Measurements from ENCODE around the gene NMNAT1. TPM values are rescaled to one million over a fixed set of nuclear protein-coding genes. Genes with fewer than 3 reads are reported as not detected.
"Not testable (repeated sequence)": the region's sequence is repeated elsewhere in the genome, so short reads cannot be mapped to it uniquely, and the experiment has no call there.

Gene NMNAT1
- total RNA-seq, 2 experiments from 2014 or later: 6.5 to 10.0 TPM

GRCh38 chr1:9909234-9910046 is 33.8 kb upstream of the NMNAT1 start:
- Mint-ChIP-seq H3K36me3 (no peaks in the 10 kb centered on the region), H3K4me1 (peaks cover 42% of the 10 kb centered on the region), H3K4me3 (peak overlapping the region; percentile 94), H3K9me3 (ENCODE audit: low read depth) (no peaks in the 10 kb centered on the region), H3K27me3 (peaks cover 5% of the 10 kb centered on the region), H3K27ac (peak overlapping the region; percentile 91)
- DNase-seq (peak; percentile 71), ATAC-seq (no peak)
- CTCF ChIA-PET: interaction anchor here (0.7 to 1.2 kb wide), 2 partner anchors 16 to 42 kb away, joined by 3 read pairs; no protein-coding TSS in a partner anchor

- Mint-ChIP-seq H3K4me3 (peak within 1 kb of the TSS; percentile 94), H3K27me3 (peaks cover 7% of the 10 kb centered on the region), H3K36me3 (no peaks in the 10 kb centered on the region), H3K27ac (peak within 1 kb of the TSS; percentile 92), H3K9me3 (ENCODE audit: low read depth) (no peaks in the 10 kb centered on the region), H3K4me1 (peaks cover 36% of the 10 kb centered on the region)
- DNase-seq (no peak), ATAC-seq (peak; percentile 85)
- CTCF ChIA-PET: no interaction called here
These were observed 33.2 kb upstream of the NMNAT1 start, which contains the start of gene CTNNBIP1 for GRCh38 chr1:9910076-9910422. CTNNBIP1 (minus strand) TSS chr1:9910269; CDS start chr1:9872064, 38,205 bp downstream.

- Mint-ChIP-seq H3K4me3 (peak overlapping the region; percentile 91), H3K27me3 (peaks cover 8% of the 10 kb centered on the region)
- ATAC-seq: peak; percentile 96
These were observed 32.7 kb upstream of the NMNAT1 start for GRCh38 chr1:9910423-9911178.

GRCh38 chr1:9912264-9912936 is 30.9 kb upstream of the NMNAT1 start:
- peak overlapping the region; percentile 2 for H3K4me3 Mint-ChIP-seq
- no peak overlapping the region for H3K27ac Mint-ChIP-seq
- H3K27me3 Mint-ChIP-seq: peaks cover 8% of the 10 kb centered on the region
- CTCF ChIA-PET: interaction anchor here (0.8 to 1.4 kb wide), 4 partner anchors 8 to 128 kb away, joined by 3 to 4 read pairs (median 4); no protein-coding TSS in a partner anchor
- DNase-seq (no peak), ATAC-seq (no peak)
- H3K4me1 Mint-ChIP-seq: peaks cover 28% of the 10 kb centered on the region
- no peaks in the 10 kb centered on the region for H3K9me3 Mint-ChIP-seq (ENCODE audit: low read depth)
- H3K36me3 Mint-ChIP-seq: no peaks in the 10 kb centered on the region

More at GRCh38 chr1:9910423-9911178, 32.7 kb upstream of the NMNAT1 start:
- H3K9me3 Mint-ChIP-seq (ENCODE audit: low read depth): no peaks in the 10 kb centered on the region
- H3K4me1 Mint-ChIP-seq: peaks cover 32% of the 10 kb centered on the region
- peak; percentile 100 for DNase-seq
- CTCF ChIA-PET: interaction anchor here (0.6 to 1.0 kb wide), 4 partner anchors 9 to 33 kb away, joined by 3 to 4 read pairs (median 3); partner anchors contain the start of genes LZIC and NMNAT1
- peak overlapping the region; percentile 92 for H3K27ac Mint-ChIP-seq
- no peaks in the 10 kb centered on the region for H3K36me3 Mint-ChIP-seq

GRCh38 chr1:9914610-9914937 is 28.7 kb upstream of the NMNAT1 start:
- ATAC-seq (no peak), DNase-seq (no peak)
- Mint-ChIP-seq H3K27ac (no peak overlapping the region), H3K36me3 (no peaks in the 10 kb centered on the region), H3K4me1 (peaks cover 18% of the 10 kb centered on the region), H3K4me3 (no peak overlapping the region), H3K9me3 (ENCODE audit: low read depth) (no peaks in the 10 kb centered on the region), H3K27me3 (peaks cover 2% of the 10 kb centered on the region)
- CTCF ChIA-PET: interaction anchor here (0.6 to 2.8 kb wide), 10 partner anchors 18 to 472 kb away, joined by 3 to 9 read pairs (median 3); partner anchors contain the start of genes LZIC and NMNAT1

- H3K4me1 Mint-ChIP-seq: peaks cover 11% of the 10 kb centered on the region
- H3K9me3 Mint-ChIP-seq (ENCODE audit: low read depth): no peaks in the 10 kb centered on the region
- no peak for DNase-seq
- no peak overlapping the region for H3K4me3 Mint-ChIP-seq
- CTCF ChIA-PET: interaction anchor here (1.1 to 1.4 kb wide), 3 partner anchors 11 to 34 kb away, joined by 5 to 6 read pairs (median 5); no protein-coding TSS in a partner anchor
- H3K36me3 Mint-ChIP-seq: no peaks in the 10 kb centered on the region
- no peak for ATAC-seq
- peaks cover 2% of the 10 kb centered on the region for H3K27me3 Mint-ChIP-seq
- no peak overlapping the region for H3K27ac Mint-ChIP-seq
These were observed 26.8 kb upstream of the NMNAT1 start for GRCh38 chr1:9916452-9916851.

GRCh38 chr1:9917495-9917894 is 25.8 kb upstream of the NMNAT1 start:
- H3K4me1 Mint-ChIP-seq; H3K27me3 Mint-ChIP-seq; ATAC-seq; H3K36me3 Mint-ChIP-seq; H3K9me3 Mint-ChIP-seq (ENCODE audit: low read depth); DNase-seq; H3K27ac Mint-ChIP-seq; H3K4me3 Mint-ChIP-seq: not testable (repeated sequence)
- CTCF ChIA-PET: interaction anchor here (1.1 to 1.4 kb wide), 3 partner anchors 10 to 25 kb away, joined by 4 to 6 read pairs (median 5); no protein-coding TSS in a partner anchor

- Mint-ChIP-seq H3K4me3 (no peak overlapping the region), H3K9me3 (ENCODE audit: low read depth) (no peaks in the 10 kb centered on the region), H3K27me3 (peaks cover 2% of the 10 kb centered on the region), H3K4me1 (peaks cover 7% of the 10 kb centered on the region), H3K36me3 (no peaks in the 10 kb centered on the region), H3K27ac (no peak overlapping the region)
- no peak for DNase-seq
- ATAC-seq: no peak
- CTCF ChIA-PET: interaction anchor here (0.7 to 1.4 kb wide), 2 partner anchors 12 to 20 kb away, joined by 3 to 4 read pairs; no protein-coding TSS in a partner anchor
These were observed 25.4 kb upstream of the NMNAT1 start for GRCh38 chr1:9917901-9918300.

GRCh38 chr1:9920606-9921005 is 22.7 kb upstream of the NMNAT1 start:
- H3K4me1 Mint-ChIP-seq: peaks cover 8% of the 10 kb centered on the region
- CTCF ChIA-PET: no interaction called here
- H3K36me3 Mint-ChIP-seq: no peaks in the 10 kb centered on the region
- DNase-seq: no peak
- H3K9me3 Mint-ChIP-seq (ENCODE audit: low read depth): no peaks in the 10 kb centered on the region
- no peak overlapping the region for H3K4me3 Mint-ChIP-seq
- no peak overlapping the region for H3K27ac Mint-ChIP-seq
- no peak for ATAC-seq
- no peaks in the 10 kb centered on the region for H3K27me3 Mint-ChIP-seq

GRCh38 chr1:9922342-9922741 is 20.9 kb upstream of the NMNAT1 start:
- no peak overlapping the region for H3K27ac Mint-ChIP-seq
- H3K27me3 Mint-ChIP-seq: no peaks in the 10 kb centered on the region
- H3K4me3 Mint-ChIP-seq: no peak overlapping the region
- H3K4me1 Mint-ChIP-seq: peaks cover 11% of the 10 kb centered on the region
- no peaks in the 10 kb centered on the region for H3K36me3 Mint-ChIP-seq
- CTCF ChIA-PET: no interaction called here
- no peak for ATAC-seq
- H3K9me3 Mint-ChIP-seq (ENCODE audit: low read depth): no peaks in the 10 kb centered on the region
- no peak for DNase-seq

- DNase-seq (no peak), ATAC-seq (no peak)
- peaks cover 4% of the 10 kb centered on the region for H3K4me1 Mint-ChIP-seq
- no peak overlapping the region for H3K4me3 Mint-ChIP-seq
- H3K27ac Mint-ChIP-seq: no peak overlapping the region
- CTCF ChIA-PET: interaction anchor here (1.5 kb wide), 1 partner anchor 10 kb away, joined by 5 read pairs; no protein-coding TSS in a partner anchor
- H3K36me3 Mint-ChIP-seq: peaks cover 10% of the 10 kb centered on the region
- H3K27me3 Mint-ChIP-seq: no peaks in the 10 kb centered on the region
- H3K9me3 Mint-ChIP-seq (ENCODE audit: low read depth): no peaks in the 10 kb centered on the region
These were observed 16.0 kb upstream of the NMNAT1 start for GRCh38 chr1:9927259-9927658.

GRCh38 chr1:9929431-9930385 is 13.6 kb upstream of the NMNAT1 start:
- CTCF ChIA-PET: interaction anchor here (2.0 kb wide), 1 partner anchor 13 kb away, joined by 7 read pairs; the partner anchor contains the start of genes LZIC and NMNAT1
- no peak for DNase-seq
- peaks cover 4% of the 10 kb centered on the region for H3K4me1 Mint-ChIP-seq
- peaks cover 15% of the 10 kb centered on the region for H3K36me3 Mint-ChIP-seq
- H3K4me3 Mint-ChIP-seq: no peak overlapping the region
- H3K27ac Mint-ChIP-seq: no peak overlapping the region
- H3K27me3 Mint-ChIP-seq: no peaks in the 10 kb centered on the region
- no peak for ATAC-seq
- no peaks in the 10 kb centered on the region for H3K9me3 Mint-ChIP-seq (ENCODE audit: low read depth)
